Left colon (tissue), 2 donors: ENCODE data around the gene BRF1. TPM values are rescaled to one million over a fixed set of nuclear protein-coding genes. Genes with fewer than 3 reads are reported as not detected.
"Not testable (repeated sequence)": the region's sequence is repeated elsewhere in the genome, so short reads cannot be mapped to it uniquely, and the experiment has no call there.

Experiments
- ATAC-seq: fragments of 200-7000 bp; cut with Tn5 transposase; one replicate; pipeline ENCODE4 v1.9.1; 2020; ENCODE audit warnings: mild to moderate bottlenecking, moderate library complexity
- DNase-seq, 2 donors: peaks; one replicate each; pipeline ENCODE4 v3.0.0-alpha.2; 2020
- intact Hi-C, 2 donors: fragments of 100-400 bp; cut with DNase I in 1 of 2; cut with micrococcal nuclease in 1 of 2; formaldehyde crosslinking; loops; one replicate each; pipeline versions ENCODE4 v1.11.2 to v1.14.0; 2022; cut with DNase I, micrococcal nuclease
- total RNA-seq, 2 donors: library from RNA; stranded (reverse); fragmentation: NEBNext Ultra II Directional; extraction: Animal tissue kit (Norgen Biotek cat#: 25700); gene quantifications; one replicate each; pipeline ENCODE4 v1.2.1, GENCODE V29; 2021
- donor health status: DM: no; HTN: no; CAD: no.
- donor health status: DM: yes; HTN: yes; CAD: no.

Gene BRF1
- total RNA-seq, 2 donors from 2014 or later = 29.9 to 35.1 TPM

GRCh38 chr14:105303949-105304348 is 3.1 kb upstream of the BRF1 start:
- intact Hi-C loops = no loop called here
- DNase-seq = peak; percentile 28 to 47
- ATAC-seq = peak; percentile 31

GRCh38 chr14:105301915-105302249 is 1.1 kb upstream of the BRF1 start:
- intact Hi-C loops, ATAC-seq, DNase-seq: not testable (repeated sequence)

GRCh38 chr14:105301103-105301914 is 508 bp upstream of the BRF1 start:
- ATAC-seq (peak; percentile 86), DNase-seq (peak; percentile 98 to 100)
- intact Hi-C loops = no loop called here

- DNase-seq (peak in 1 of 2 donors; percentile 22), ATAC-seq (peak; percentile 5)
- intact Hi-C loops = no loop called here
These were observed 903 bp downstream of the BRF1 start for GRCh38 chr14:105299654-105300541.

- not testable (repeated sequence) for ATAC-seq
These were observed 3.5 kb downstream of the BRF1 start for GRCh38 chr14:105297311-105297710.

GRCh38 chr14:105294142-105294597 is 6.6 kb downstream of the BRF1 start:
- peak; percentile 52 for ATAC-seq
- no peak for DNase-seq
- intact Hi-C loops = no loop called here

More at GRCh38 chr14:105297311-105297710, 3.5 kb downstream of the BRF1 start:
- DNase-seq, intact Hi-C loops: not testable (repeated sequence)

- DNase-seq (peak in 1 of 2 donors; percentile 13), ATAC-seq (no peak)
- intact Hi-C loops = no loop called here
These were observed 7.7 kb downstream of the BRF1 start for GRCh38 chr14:105292826-105293711.

- intact Hi-C loops = no loop called here
- ATAC-seq = no peak
- DNase-seq = no peak
These were observed 10.0 kb downstream of the BRF1 start for GRCh38 chr14:105290621-105291346.

- not testable (repeated sequence) for DNase-seq, ATAC-seq
- intact Hi-C loops = loop anchor here in 1 of 2 donors (10.0 kb wide), 1 partner anchor 84 kb away; no protein-coding TSS in a partner anchor
These were observed 11.9 kb downstream of the BRF1 start for GRCh38 chr14:105288936-105289335.

DNA sequence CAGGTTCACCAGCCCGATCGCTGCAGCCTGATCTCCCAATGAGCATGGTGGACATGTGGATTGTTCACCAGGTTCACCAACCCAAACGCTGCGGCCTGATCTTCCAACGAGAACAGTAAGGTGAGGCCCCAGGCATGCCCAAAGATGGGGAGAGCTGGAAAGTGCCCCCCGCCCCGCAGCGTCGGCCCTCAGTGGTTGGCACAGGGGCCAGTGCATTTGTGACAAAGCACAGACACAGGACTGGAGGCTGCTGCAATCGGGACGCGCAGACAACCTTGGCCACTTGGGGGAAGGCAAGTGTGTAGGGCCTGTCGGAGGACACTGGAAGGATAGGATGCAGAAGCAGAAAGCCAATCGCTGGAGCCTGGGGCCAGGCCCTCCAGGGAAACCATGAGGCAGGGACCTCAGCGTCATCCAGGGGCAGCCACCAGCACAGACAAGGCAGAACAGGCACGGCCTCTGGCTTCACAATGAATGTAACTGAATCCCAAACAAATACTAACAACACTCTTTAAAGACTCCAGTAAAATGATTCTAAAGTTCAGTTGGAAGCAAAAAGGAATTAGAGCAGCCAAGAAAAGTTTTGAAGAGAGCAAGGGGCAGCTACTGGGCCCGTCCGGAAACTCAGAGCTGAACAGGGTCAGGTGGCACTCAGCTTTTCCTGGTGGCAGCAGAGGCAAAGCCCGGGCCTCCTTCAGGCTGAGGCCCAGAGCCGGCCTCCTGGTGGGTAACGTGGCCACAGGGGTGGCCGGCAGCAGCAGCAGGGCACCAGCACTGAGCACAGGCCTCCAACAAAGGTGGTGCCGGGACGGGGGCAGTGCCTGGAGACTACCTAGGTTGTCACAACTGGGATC is 13.3 kb downstream of the BRF1 start:
- intact Hi-C loops = loop anchor here in 1 of 2 donors (10.0 kb wide), 1 partner anchor 83 kb away; no protein-coding TSS in a partner anchor
- DNase-seq (no peak), ATAC-seq (no peak)

GRCh38 chr14:105286759-105287144 is 14.0 kb downstream of the BRF1 start:
- intact Hi-C loops = loop anchor here in 1 of 2 donors (10.0 kb wide), 1 partner anchor 82 kb away; no protein-coding TSS in a partner anchor
- DNase-seq = no peak
- ATAC-seq = no peak

- DNase-seq = no peak
- ATAC-seq = no peak
- intact Hi-C loops = loop anchor here in 1 of 2 donors (10.0 kb wide), 1 partner anchor 80 kb away; no protein-coding TSS in a partner anchor
These were observed 15.6 kb downstream of the BRF1 start for GRCh38 chr14:105285174-105285573.

GRCh38 chr14:105283899-105284298 is 16.9 kb downstream of the BRF1 start:
- intact Hi-C loops = loop anchor here in 1 of 2 donors (10.0 kb wide), 1 partner anchor 79 kb away; no protein-coding TSS in a partner anchor
- no peak for ATAC-seq
- DNase-seq = no peak

GRCh38 chr14:105283028-105283427 is 17.8 kb downstream of the BRF1 start:
- DNase-seq = no peak
- ATAC-seq = no peak
- intact Hi-C loops = loop anchor here in 1 of 2 donors (10.0 kb wide), 1 partner anchor 78 kb away; no protein-coding TSS in a partner anchor

GRCh38 chr14:105282098-105282725 is 18.6 kb downstream of the BRF1 start:
- DNase-seq (no peak), ATAC-seq (no peak)
- intact Hi-C loops = loop anchor here in 1 of 2 donors (10.0 kb wide), 1 partner anchor 77 kb away; no protein-coding TSS in a partner anchor
